Liver (tissue), 9 donors: ENCODE results near the gene RPS6KA6. TPM values are rescaled to one million over a fixed set of nuclear protein-coding genes. Genes with fewer than 3 reads are reported as not detected.

ENCODE experiments used
- DNase-seq: peaks from one replicate; pipeline ENCODE4 v3.0.0-alpha.2; 2017; ENCODE audit warnings: low spot score
- H3K27ac ChIP-seq, 2 donors: one replicate each; pipeline ENCODE4 v1.7.0; 2013; ENCODE audit warnings: inconsistent platforms in 2 of 2, low read length in 2 of 2, control low read depth in 1 of 2, low read depth in 1 of 2, mild to moderate bottlenecking in 1 of 2
- H3K27me3 ChIP-seq, 4 donors: one replicate each; pipeline versions ENCODE4 v1.6.1 to v1.7.0; 2013; ENCODE audit warnings: low read length in 3 of 4, inconsistent platforms in 1 of 4, mild to moderate bottlenecking in 1 of 4, moderate library complexity in 1 of 4; ENCODE audit not compliant: control insufficient read depth in 4 of 4, insufficient read depth in 4 of 4
- H3K36me3 ChIP-seq, 4 donors: one replicate each; pipeline versions ENCODE4 v1.6.1 to v1.7.0; 2013; ENCODE audit warnings: low read length in 3 of 4, mild to moderate bottlenecking in 3 of 4, low read depth in 1 of 4, moderate library complexity in 1 of 4; ENCODE audit not compliant: control insufficient read depth in 4 of 4, insufficient read depth in 3 of 4
- H3K4me1 ChIP-seq, 4 donors: one replicate each; pipeline versions ENCODE4 v1.6.1 to v1.7.0; 2013; ENCODE audit warnings: low read length in 3 of 4, mild to moderate bottlenecking in 3 of 4, moderate library complexity in 1 of 4; ENCODE audit not compliant: control insufficient read depth in 4 of 4, insufficient read depth in 4 of 4
- H3K4me3 ChIP-seq, 3 donors: one replicate each; pipeline versions ENCODE4 v1.6.1 to v1.7.0; 2013; ENCODE audit warnings: low read length in 3 of 3, control low read depth in 1 of 3, low read depth in 1 of 3, mild to moderate bottlenecking in 1 of 3
- H3K9ac ChIP-seq, 2 donors: one replicate each; pipeline ENCODE4 v1.7.0; 2013; ENCODE audit warnings: low read length in 2 of 2, mild to moderate bottlenecking in 2 of 2, moderate library complexity in 2 of 2, control low read depth in 1 of 2, low read depth in 1 of 2
- H3K9me3 ChIP-seq, 4 donors: one replicate each; pipeline versions ENCODE4 v1.6.1 to v1.7.0; 2013; ENCODE audit warnings: low read length in 3 of 4; ENCODE audit not compliant: control insufficient read depth in 4 of 4
- CTCF ChIP-seq: fragments of 150-350 bp; IDR thresholded peaks from 2 replicates; pipeline ENCODE4 v1.5.1; 2017; ENCODE audit warnings: improper control_type of control experiment, low read depth, low read length; ENCODE audit not compliant: missing input control
- EGR1 ChIP-seq, 2 donors: IDR thresholded peaks; 2 replicates each; pipeline ENCODE4 v1.6.1; 2016 to 2018; ENCODE audit warnings: antibody characterized with exemption in 2 of 2, low read depth in 2 of 2
- FOXA1 ChIP-seq: IDR thresholded peaks from 2 replicates; pipeline ENCODE4 v1.6.1; 2016; ENCODE audit warnings: antibody characterized with exemption
- FOXA2 ChIP-seq: IDR thresholded peaks from 2 replicates; pipeline ENCODE4 v1.6.1; 2016; ENCODE audit warnings: antibody characterized with exemption
- GABPA ChIP-seq, 2 donors: IDR thresholded peaks in 1 of 2; conservative IDR thresholded peaks in 1 of 2; 2 replicates each; pipeline ENCODE4 v1.6.1; 2016; ENCODE audit warnings: antibody characterized with exemption in 2 of 2, mild to moderate bottlenecking in 1 of 2, moderate library complexity in 1 of 2
- HNF4A ChIP-seq, 2 donors: conservative IDR thresholded peaks; 2 replicates each; pipeline ENCODE4 v1.6.1; 2016; ENCODE audit warnings: antibody characterized with exemption in 2 of 2, mild to moderate bottlenecking in 2 of 2
- HNF4G ChIP-seq: IDR thresholded peaks from 2 replicates; pipeline ENCODE4 v1.6.1; 2016; ENCODE audit warnings: antibody characterized with exemption
- JUND ChIP-seq, 2 donors: IDR thresholded peaks; 2 replicates each; pipeline ENCODE4 v1.6.1; 2016; ENCODE audit warnings: antibody characterized with exemption in 2 of 2
- NR2F2 ChIP-seq: IDR thresholded peaks from 2 replicates; pipeline ENCODE4 v1.6.1; 2016; ENCODE audit warnings: antibody characterized with exemption
- RAD21 ChIP-seq, 2 donors: IDR thresholded peaks; 2 replicates each; pipeline ENCODE4 v1.6.1; 2016; ENCODE audit warnings: antibody characterized with exemption in 2 of 2, mild to moderate bottlenecking in 2 of 2
- RXRA ChIP-seq, 2 donors: IDR thresholded peaks; 2 replicates each; pipeline ENCODE4 v1.6.1; 2017 to 2018; ENCODE audit warnings: antibody characterized with exemption in 2 of 2, mild to moderate bottlenecking in 1 of 2
- SP1 ChIP-seq: IDR thresholded peaks from 2 replicates; pipeline ENCODE4 v1.6.1; 2018; ENCODE audit warnings: antibody characterized with exemption, mild to moderate bottlenecking
- TAF1 ChIP-seq: conservative IDR thresholded peaks from 2 replicates; pipeline ENCODE4 v1.6.1; 2016; ENCODE audit warnings: antibody characterized with exemption, mild to moderate bottlenecking
- YY1 ChIP-seq: IDR thresholded peaks from 2 replicates; pipeline ENCODE4 v1.6.1; 2016; ENCODE audit warnings: antibody characterized with exemption, mild to moderate bottlenecking
- WGBS: extraction: QIAGEN DNeasy Blood & Tissue Kit; methylation state at CpG from one replicate; pipeline ENCODE4 v1.1.7; 2013; 5-methylcytosine and 5-hydroxymethylcytosine counted together
- polyA plus RNA-seq, 2 donors: library from polyadenylated mRNA; stranded (reverse) in 1 of 2; unstranded in 1 of 2; fragments of 200-250 nt in 1 of 2; fragments of >200 nt in 1 of 2; fragmentation: Nextera tagmentation in 1 of 2; extraction: Ambion mirVana in 1 of 2; gene quantifications; one replicate each; pipeline versions ENCODE4 v1.2.1 to v1.2.3, GENCODE V29; 2013 to 2015
- total RNA-seq, 2 donors: library from RNA; depleted of rRNA; stranded (reverse); fragments of >200 nt; gene quantifications; one replicate each; pipeline ENCODE4 v1.2.3, GENCODE V29; 2014
- TF ChIP-seq, protein P1 (sequence below): IDR thresholded peaks from 2 replicates; pipeline ENCODE4 v1.6.1; 2016; ENCODE audit warnings: antibody characterized with exemption, mild to moderate bottlenecking
- TF ChIP-seq, protein P2 (sequence below): IDR thresholded peaks from 2 replicates; pipeline ENCODE4 v1.6.1; 2016; ENCODE audit warnings: antibody characterized with exemption
- TF ChIP-seq, protein P3 (sequence below): IDR thresholded peaks from 2 replicates; pipeline ENCODE4 v1.6.1; 2016; ENCODE audit warnings: antibody characterized with exemption
- donor health status: healthy.
- donor health status: healthy.
- donor health status: healthy.
- donor health status: healthy.
- donor health status: healthy.

The RPS6KA6 gene
- total and polyA plus RNA-seq, 4 donors, result 0.39 to 1.9 (median 0.91) TPM

DNA sequence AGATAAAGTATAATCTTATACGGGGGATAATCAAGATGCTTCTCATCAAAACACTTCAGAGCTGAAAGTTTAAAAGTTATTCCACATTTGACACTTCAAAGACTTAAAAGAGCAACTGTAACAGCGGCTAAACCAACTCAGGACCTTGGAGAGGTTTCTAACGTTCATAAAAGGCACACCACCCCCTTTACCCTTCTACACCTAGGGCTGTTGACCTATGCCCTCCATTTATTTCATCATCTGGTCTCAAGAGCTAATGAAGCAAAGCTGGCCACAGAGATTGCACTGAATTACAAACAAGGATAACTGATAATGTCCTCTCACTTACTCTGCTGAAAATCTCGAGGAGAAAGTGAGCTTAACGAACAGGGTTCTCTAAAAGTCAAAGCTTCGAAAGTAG lies 1.1 kb upstream of the RPS6KA6 start:
- peaks cover 0 to 2% (median 0%) of the 10 kb centered on the region in 4 donors for H3K9me3 ChIP-seq
- no peak overlapping the region for H3K4me3 ChIP-seq
- H3K27me3 ChIP-seq, result peaks cover 0 to 4% (median 0%) of the 10 kb centered on the region in 4 donors
- no peak for DNase-seq
- H3K4me1 ChIP-seq, result peaks cover 0 to 13% (median 3%) of the 10 kb centered on the region in 4 donors
- WGBS, result 35% methylated on average over 6 of the region's 6 CpGs
- H3K27ac ChIP-seq, result no peak overlapping the region
- no peak overlapping the region for H3K9ac ChIP-seq
- no peaks in the 10 kb centered on the region for H3K36me3 ChIP-seq
- no peak for TF ChIP-seq CTCF
- no peak for TF ChIP-seq TAF1
- TF ChIP-seq, protein P1, sequence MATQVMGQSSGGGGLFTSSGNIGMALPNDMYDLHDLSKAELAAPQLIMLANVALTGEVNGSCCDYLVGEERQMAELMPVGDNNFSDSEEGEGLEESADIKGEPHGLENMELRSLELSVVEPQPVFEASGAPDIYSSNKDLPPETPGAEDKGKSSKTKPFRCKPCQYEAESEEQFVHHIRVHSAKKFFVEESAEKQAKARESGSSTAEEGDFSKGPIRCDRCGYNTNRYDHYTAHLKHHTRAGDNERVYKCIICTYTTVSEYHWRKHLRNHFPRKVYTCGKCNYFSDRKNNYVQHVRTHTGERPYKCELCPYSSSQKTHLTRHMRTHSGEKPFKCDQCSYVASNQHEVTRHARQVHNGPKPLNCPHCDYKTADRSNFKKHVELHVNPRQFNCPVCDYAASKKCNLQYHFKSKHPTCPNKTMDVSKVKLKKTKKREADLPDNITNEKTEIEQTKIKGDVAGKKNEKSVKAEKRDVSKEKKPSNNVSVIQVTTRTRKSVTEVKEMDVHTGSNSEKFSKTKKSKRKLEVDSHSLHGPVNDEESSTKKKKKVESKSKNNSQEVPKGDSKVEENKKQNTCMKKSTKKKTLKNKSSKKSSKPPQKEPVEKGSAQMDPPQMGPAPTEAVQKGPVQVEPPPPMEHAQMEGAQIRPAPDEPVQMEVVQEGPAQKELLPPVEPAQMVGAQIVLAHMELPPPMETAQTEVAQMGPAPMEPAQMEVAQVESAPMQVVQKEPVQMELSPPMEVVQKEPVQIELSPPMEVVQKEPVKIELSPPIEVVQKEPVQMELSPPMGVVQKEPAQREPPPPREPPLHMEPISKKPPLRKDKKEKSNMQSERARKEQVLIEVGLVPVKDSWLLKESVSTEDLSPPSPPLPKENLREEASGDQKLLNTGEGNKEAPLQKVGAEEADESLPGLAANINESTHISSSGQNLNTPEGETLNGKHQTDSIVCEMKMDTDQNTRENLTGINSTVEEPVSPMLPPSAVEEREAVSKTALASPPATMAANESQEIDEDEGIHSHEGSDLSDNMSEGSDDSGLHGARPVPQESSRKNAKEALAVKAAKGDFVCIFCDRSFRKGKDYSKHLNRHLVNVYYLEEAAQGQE, result peak; percentile 92
- TF ChIP-seq, protein P2, sequence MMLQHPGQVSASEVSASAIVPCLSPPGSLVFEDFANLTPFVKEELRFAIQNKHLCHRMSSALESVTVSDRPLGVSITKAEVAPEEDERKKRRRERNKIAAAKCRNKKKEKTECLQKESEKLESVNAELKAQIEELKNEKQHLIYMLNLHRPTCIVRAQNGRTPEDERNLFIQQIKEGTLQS, result peak; percentile 17
- no peak for TF ChIP-seq JUND (IDR thresholded peaks at IDR 0.05)
- peak; percentile 46 to 62 for TF ChIP-seq HNF4A (conservative IDR thresholded peaks at IDR 0.05)
- peak; percentile 10 for TF ChIP-seq NR2F2
- TF ChIP-seq HNF4G, result no peak
- TF ChIP-seq SP1, result peak; percentile 66
- TF ChIP-seq GABPA (IDR thresholded peaks at IDR 0.05 in 1 of 2, conservative IDR thresholded peaks at IDR 0.05 in 1 of 2), result no peak
- no peak for TF ChIP-seq EGR1 (IDR thresholded peaks at IDR 0.05; ENCODE audit: low read depth in 2 of 2)
- TF ChIP-seq FOXA2, result no peak
- TF ChIP-seq RAD21 (IDR thresholded peaks at IDR 0.05), result peak in 1 of 2 donors; percentile 29
- TF ChIP-seq FOXA1, result no peak
- TF ChIP-seq RXRA (IDR thresholded peaks at IDR 0.05), result peak; percentile 76 to 86

DNA sequence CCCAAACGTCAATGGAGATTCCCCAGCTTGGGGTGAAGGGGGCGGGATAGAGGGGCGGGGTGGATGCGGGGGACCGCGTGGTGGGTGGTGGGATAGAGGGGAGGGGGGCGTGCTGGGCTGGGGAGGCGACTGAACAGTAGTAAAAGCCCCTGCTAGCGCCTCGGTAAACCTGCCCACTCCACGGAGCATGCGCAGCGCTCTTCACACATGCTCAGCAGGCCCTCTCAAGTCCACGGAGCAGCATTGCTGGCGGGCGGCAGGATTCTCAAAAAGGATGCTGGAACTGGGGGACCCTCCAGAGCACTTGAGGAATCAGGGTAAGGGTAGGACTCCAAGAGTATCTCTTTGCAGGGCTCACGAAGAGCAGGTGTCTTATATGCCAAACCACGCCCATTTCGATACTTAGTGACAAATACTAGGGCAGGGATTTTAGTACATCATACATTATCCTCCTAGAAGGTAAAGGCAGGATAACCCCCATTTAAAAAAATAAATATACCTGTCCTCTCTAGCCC lies 378 bp upstream of the RPS6KA6 start:
- WGBS, result 6% methylated on average over 19 of the region's 19 CpGs
- Histone ChIP-seq H3K4me1 (peaks cover 0 to 13% (median 3%) of the 10 kb centered on the region in 4 donors), H3K4me3 (peak overlapping the region in 2 of 3 donors; percentile 55 to 74), H3K27me3 (peaks cover 0 to 6% (median 0%) of the 10 kb centered on the region in 4 donors), H3K27ac (peak overlapping the region in 1 of 2 donors; percentile 35), H3K36me3 (no peaks in the 10 kb centered on the region), H3K9me3 (no peaks in the 10 kb centered on the region), H3K9ac (no peak overlapping the region)
- peak; percentile 41 for DNase-seq
- TF ChIP-seq EGR1 (IDR thresholded peaks at IDR 0.05; ENCODE audit: low read depth in 2 of 2), result no peak
- no peak for TF ChIP-seq TAF1
- no peak for TF ChIP-seq YY1
- TF ChIP-seq, protein P3, sequence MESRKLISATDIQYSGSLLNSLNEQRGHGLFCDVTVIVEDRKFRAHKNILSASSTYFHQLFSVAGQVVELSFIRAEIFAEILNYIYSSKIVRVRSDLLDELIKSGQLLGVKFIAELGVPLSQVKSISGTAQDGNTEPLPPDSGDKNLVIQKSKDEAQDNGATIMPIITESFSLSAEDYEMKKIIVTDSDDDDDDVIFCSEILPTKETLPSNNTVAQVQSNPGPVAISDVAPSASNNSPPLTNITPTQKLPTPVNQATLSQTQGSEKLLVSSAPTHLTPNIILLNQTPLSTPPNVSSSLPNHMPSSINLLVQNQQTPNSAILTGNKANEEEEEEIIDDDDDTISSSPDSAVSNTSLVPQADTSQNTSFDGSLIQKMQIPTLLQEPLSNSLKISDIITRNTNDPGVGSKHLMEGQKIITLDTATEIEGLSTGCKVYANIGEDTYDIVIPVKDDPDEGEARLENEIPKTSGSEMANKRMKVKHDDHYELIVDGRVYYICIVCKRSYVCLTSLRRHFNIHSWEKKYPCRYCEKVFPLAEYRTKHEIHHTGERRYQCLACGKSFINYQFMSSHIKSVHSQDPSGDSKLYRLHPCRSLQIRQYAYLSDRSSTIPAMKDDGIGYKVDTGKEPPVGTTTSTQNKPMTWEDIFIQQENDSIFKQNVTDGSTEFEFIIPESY, result no peak
- no peak for TF ChIP-seq RXRA (IDR thresholded peaks at IDR 0.05)
- TF ChIP-seq FOXA2, result no peak
- no peak for TF ChIP-seq GABPA (IDR thresholded peaks at IDR 0.05 in 1 of 2, conservative IDR thresholded peaks at IDR 0.05 in 1 of 2)
- TF ChIP-seq, protein P1, result no peak
- TF ChIP-seq HNF4A (conservative IDR thresholded peaks at IDR 0.05), result no peak
- no peak for TF ChIP-seq CTCF
- TF ChIP-seq, protein P2, result no peak
- TF ChIP-seq JUND (IDR thresholded peaks at IDR 0.05), result no peak
